GM12873 (cell line): Measurements from ENCODE around the gene ERBB4.

Experiments
- CTCF ChIP-seq: IDR thresholded peaks from 2 replicates; pipeline ENCODE4 v1.5.1; 2012; ENCODE audit warnings: low read depth, mild to moderate bottlenecking, moderate library complexity, low read length, control low read depth; ENCODE audit not compliant: insufficient read depth; ENCODE audit errors: missing control alignments

The ERBB4 gene

GRCh38 chr2:211495339-211495738 lies 1043.3 kb downstream of the ERBB4 start:
- no peak for TF ChIP-seq CTCF

GRCh38 chr2:211494536-211494935 lies 1044.1 kb downstream of the ERBB4 start:
- no peak for TF ChIP-seq CTCF

- TF ChIP-seq CTCF, result no peak
These were observed 1044.5 kb downstream of the ERBB4 start for GRCh38 chr2:211494085-211494484.

- TF ChIP-seq CTCF, result no peak
These were observed 1050.9 kb downstream of the ERBB4 start for GRCh38 chr2:211487733-211488132.

- TF ChIP-seq CTCF, result no peak
These were observed 1059.0 kb downstream of the ERBB4 start for GRCh38 chr2:211479536-211480150.

GRCh38 chr2:211477537-211478275 lies 1060.9 kb downstream of the ERBB4 start:
- TF ChIP-seq CTCF, result no peak

GRCh38 chr2:211473116-211473515 lies 1065.5 kb downstream of the ERBB4 start:
- no peak for TF ChIP-seq CTCF
